Rectal smooth muscle tissue (tissue), 1 donor: Measurements from ENCODE around the gene TET1.
"Not testable (repeated sequence)": the region's sequence is repeated elsewhere in the genome, so short reads cannot be mapped to it uniquely, and the experiment has no call there.

Experiments used
- H3K27ac ChIP-seq: one replicate; pipeline ENCODE4 v1.7.0; 2013; ENCODE audit warnings: low read depth, low read length, inconsistent platforms
- H3K27me3 ChIP-seq: one replicate; pipeline ENCODE4 v1.7.0; 2013; ENCODE audit warnings: low read length; ENCODE audit not compliant: control insufficient read depth, insufficient read depth
- H3K36me3 ChIP-seq: one replicate; pipeline ENCODE4 v1.7.0; 2013; ENCODE audit warnings: low read length; ENCODE audit not compliant: control insufficient read depth, insufficient read depth
- H3K4me1 ChIP-seq: one replicate; pipeline ENCODE4 v1.7.0; 2013; ENCODE audit warnings: low read length; ENCODE audit not compliant: control insufficient read depth, insufficient read depth
- H3K4me3 ChIP-seq: one replicate; pipeline ENCODE4 v1.7.0; 2013; ENCODE audit warnings: low read length
- H3K9ac ChIP-seq: one replicate; pipeline ENCODE4 v1.7.0; 2013; ENCODE audit warnings: low read length

Gene TET1

DNA sequence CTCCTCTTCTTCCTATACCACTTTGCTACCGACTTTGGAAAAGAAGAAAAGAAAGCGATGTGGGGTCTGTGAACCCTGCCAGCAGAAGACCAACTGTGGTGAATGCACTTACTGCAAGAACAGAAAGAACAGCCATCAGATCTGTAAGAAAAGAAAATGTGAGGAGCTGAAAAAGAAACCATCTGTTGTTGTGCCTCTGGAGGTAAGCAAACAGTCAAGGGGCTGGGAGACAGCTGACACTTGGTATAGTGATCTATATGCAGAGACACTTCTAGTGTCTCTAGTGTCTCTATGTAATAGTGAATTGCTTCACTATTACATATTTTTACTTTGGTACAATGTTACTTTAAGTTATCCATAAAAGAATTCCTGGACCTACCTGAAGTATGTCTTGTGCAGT lies 13.9 kb downstream of the TET1 start:
- Histone ChIP-seq H3K36me3 (peaks cover 6% of the 10 kb centered on the region), H3K27ac (no peak overlapping the region), H3K27me3 (no peaks in the 10 kb centered on the region), H3K4me3 (no peak overlapping the region), H3K4me1 (no peaks in the 10 kb centered on the region), H3K9ac (no peak overlapping the region)

GRCh38 chr10:68576118-68576517 lies 16.0 kb downstream of the TET1 start:
- no peaks in the 10 kb centered on the region for H3K4me1 ChIP-seq
- no peaks in the 10 kb centered on the region for H3K27me3 ChIP-seq
- H3K9ac ChIP-seq = no peak overlapping the region
- peaks cover 6% of the 10 kb centered on the region for H3K36me3 ChIP-seq
- H3K27ac ChIP-seq = no peak overlapping the region
- no peak overlapping the region for H3K4me3 ChIP-seq

DNA sequence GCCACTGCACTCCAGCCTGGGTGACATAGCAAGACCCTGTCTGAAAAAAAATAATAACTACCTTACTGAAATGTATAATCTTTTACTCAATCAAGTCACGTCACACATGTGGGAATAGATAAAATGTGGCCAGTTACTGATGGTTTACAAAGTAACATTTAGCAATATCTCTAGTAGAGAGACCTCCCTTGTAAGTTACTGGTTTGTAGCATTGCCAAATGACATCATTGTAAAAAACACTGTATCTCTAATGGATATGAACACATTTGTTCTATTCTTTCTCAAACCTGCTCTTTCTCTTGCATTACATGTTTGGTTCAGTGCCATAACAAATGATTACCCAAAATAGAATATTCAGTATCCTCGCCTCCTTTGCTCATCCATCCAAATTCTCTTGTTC lies 18.8 kb downstream of the TET1 start:
- H3K4me3 ChIP-seq = no peak overlapping the region
- no peak overlapping the region for H3K9ac ChIP-seq
- no peak overlapping the region for H3K27ac ChIP-seq

GRCh38 chr10:68584187-68584586 lies 24.1 kb downstream of the TET1 start:
- H3K27me3 ChIP-seq, H3K9ac ChIP-seq, H3K4me3 ChIP-seq, H3K36me3 ChIP-seq, H3K27ac ChIP-seq, H3K4me1 ChIP-seq: not testable (repeated sequence)

More for the DNA sequence above, 18.8 kb downstream of the TET1 start:
- no peaks in the 10 kb centered on the region for H3K4me1 ChIP-seq
- no peaks in the 10 kb centered on the region for H3K27me3 ChIP-seq
- no peaks in the 10 kb centered on the region for H3K36me3 ChIP-seq

DNA sequence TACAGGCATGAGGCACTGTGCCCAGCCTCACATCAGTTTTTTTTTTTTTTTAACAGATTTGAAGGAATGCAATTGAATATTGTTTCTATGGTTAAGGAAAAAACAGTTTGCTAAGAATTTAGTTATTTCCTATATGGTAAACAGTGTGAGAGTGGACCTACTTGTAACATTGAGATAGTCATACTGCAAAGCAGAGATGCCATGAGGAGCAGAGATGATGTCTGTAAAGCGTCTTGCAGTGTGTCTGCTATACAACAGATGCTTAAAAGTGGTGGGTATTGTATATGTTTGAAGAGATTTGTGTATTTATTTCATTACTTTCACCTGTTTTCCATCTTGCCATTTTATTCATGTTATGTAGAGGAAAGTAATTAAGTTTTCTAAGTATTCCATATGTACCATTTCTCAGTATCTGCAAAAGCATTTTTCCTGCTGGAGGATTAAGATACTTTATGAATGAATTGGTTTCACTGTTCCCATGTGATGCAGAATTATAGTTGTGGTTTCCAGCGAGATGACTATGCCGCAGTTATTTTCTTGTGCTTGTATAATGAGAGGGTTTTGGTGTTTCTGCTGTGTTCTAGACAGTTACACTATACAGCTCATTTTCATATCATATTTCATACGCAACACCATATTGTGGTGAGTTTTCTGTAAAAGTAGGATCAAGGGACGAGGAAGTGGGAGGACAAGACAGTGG lies 26.6 kb downstream of the TET1 start:
- Histone ChIP-seq H3K4me3 (no peak overlapping the region), H3K36me3 (no peaks in the 10 kb centered on the region), H3K9ac (no peak overlapping the region), H3K27ac (no peak overlapping the region), H3K27me3 (no peaks in the 10 kb centered on the region), H3K4me1 (no peaks in the 10 kb centered on the region)

DNA sequence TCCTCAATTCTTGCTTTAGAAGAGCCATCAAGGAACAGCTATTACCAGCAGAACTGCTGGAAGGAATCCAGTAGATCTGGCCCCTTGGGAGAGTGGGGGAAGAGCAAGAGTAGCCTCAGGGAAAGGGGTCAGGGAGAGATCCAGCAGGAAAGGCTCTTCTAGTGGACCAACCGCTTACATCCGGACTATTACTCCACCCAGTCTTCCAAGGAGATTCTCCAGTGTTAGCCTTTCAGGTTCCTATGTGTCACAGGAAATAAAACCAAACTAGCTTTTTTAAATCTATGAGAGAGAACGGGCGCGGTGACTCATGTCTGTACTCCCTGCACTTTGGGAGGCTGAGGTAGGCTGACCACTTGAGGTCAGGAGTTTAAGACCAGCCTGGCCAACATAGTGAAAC lies 34.3 kb downstream of the TET1 start:
- Histone ChIP-seq H3K36me3 (no peaks in the 10 kb centered on the region), H3K27me3 (no peaks in the 10 kb centered on the region), H3K27ac (no peak overlapping the region), H3K9ac (no peak overlapping the region), H3K4me1 (peaks cover 5% of the 10 kb centered on the region), H3K4me3 (no peak overlapping the region)

- H3K27ac ChIP-seq = no peak overlapping the region
- H3K4me1 ChIP-seq = peaks cover 7% of the 10 kb centered on the region
- H3K36me3 ChIP-seq = no peaks in the 10 kb centered on the region
- no peak overlapping the region for H3K4me3 ChIP-seq
- H3K27me3 ChIP-seq = no peaks in the 10 kb centered on the region
- no peak overlapping the region for H3K9ac ChIP-seq
Observed at GRCh38 chr10:68595513-68595912, 35.4 kb downstream of the TET1 start.

DNA sequence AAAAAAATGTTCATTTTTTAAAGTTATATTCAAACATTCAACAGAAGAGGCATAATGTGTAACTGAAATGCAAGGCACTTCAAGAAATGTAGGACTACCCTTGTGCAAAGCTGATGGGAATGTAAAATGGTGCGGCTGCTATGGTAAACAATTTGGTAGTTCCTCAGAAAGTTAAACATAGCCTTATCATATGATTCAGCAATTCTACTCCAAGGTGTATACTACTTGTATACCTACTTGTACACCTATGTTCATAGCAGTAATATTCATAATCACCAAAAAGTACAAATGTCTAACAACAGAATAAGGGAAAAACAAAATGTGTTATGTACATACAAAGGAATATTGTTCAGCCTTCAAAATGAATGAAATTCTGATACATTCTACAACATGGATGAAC lies 37.3 kb downstream of the TET1 start:
- Histone ChIP-seq H3K27ac (no peak overlapping the region), H3K36me3 (no peaks in the 10 kb centered on the region), H3K27me3 (no peaks in the 10 kb centered on the region), H3K9ac (no peak overlapping the region), H3K4me1 (peaks cover 11% of the 10 kb centered on the region), H3K4me3 (no peak overlapping the region)

DNA sequence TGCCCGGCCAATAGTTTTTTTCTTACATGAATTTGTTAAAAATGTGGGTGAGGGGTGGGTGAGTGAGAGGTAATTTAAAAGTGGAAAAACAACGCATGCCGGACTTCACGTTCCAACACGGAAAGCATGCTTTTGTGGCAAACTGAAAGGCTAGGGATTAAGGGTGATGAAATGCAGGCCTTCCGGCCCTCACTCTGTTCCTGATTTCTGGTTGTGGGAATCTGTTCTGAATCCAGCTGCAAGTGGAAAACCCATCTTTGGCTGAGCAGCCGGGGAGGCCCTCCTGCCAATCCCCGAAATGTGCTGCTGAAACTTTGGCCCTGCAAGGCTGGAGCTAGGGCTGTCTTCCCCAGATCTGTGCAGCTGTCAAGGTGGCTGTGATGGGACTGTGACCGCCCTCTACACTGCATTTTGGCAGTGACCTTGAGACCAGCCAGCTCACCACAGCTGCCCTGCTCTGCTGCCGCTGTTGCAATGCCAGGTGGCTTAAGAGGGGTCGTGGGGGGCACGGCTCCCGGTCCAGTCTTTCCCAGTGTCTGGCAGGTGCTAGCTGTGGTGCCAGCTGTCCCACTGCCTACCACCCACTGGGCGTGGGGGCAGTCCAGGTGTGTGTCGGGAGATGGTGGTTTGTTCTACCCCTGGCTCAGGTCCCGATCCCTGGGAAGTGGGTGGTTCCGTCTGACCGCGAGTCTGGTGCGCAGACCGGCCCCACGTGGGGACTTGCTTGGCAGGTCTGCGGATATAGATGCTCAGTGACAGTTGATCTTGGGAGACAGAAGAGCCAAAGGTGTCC lies 39.0 kb downstream of the TET1 start:
- Histone ChIP-seq H3K9ac (no peak overlapping the region), H3K4me3 (peak overlapping the region; percentile 70), H3K27ac (peak overlapping the region; percentile 73), H3K4me1 (peaks cover 15% of the 10 kb centered on the region), H3K36me3 (no peaks in the 10 kb centered on the region), H3K27me3 (no peaks in the 10 kb centered on the region)

- Histone ChIP-seq H3K4me1 (peaks cover 15% of the 10 kb centered on the region), H3K27me3 (no peaks in the 10 kb centered on the region), H3K27ac (peak overlapping the region; percentile 73), H3K36me3 (peaks cover 2% of the 10 kb centered on the region), H3K9ac (no peak overlapping the region), H3K4me3 (peak overlapping the region; percentile 70)
Observed at GRCh38 chr10:68599771-68600040, 39.6 kb downstream of the TET1 start.

- H3K36me3 ChIP-seq = peaks cover 2% of the 10 kb centered on the region
- no peaks in the 10 kb centered on the region for H3K27me3 ChIP-seq
- H3K27ac ChIP-seq = peak overlapping the region; percentile 73
- peak overlapping the region; percentile 70 for H3K4me3 ChIP-seq
- no peak overlapping the region for H3K9ac ChIP-seq
- peaks cover 15% of the 10 kb centered on the region for H3K4me1 ChIP-seq
Observed at GRCh38 chr10:68600041-68600778, 40.1 kb downstream of the TET1 start.

GRCh38 chr10:68601501-68602265 lies 41.5 kb downstream of the TET1 start:
- H3K9ac ChIP-seq = no peak overlapping the region
- peaks cover 2% of the 10 kb centered on the region for H3K36me3 ChIP-seq
- H3K27me3 ChIP-seq = no peaks in the 10 kb centered on the region
- H3K4me3 ChIP-seq = no peak overlapping the region
- H3K4me1 ChIP-seq = peaks cover 15% of the 10 kb centered on the region
- H3K27ac ChIP-seq = no peak overlapping the region
